Prostate gland (tissue), 2 donors: ENCODE measurements around the gene GNL3. TPM values are rescaled to one million over a fixed set of nuclear protein-coding genes. Genes with fewer than 3 reads are reported as not detected.

ENCODE experiments used
- DNase-seq: peaks from one replicate; pipeline ENCODE4 v3.0.0-alpha.2; 2019; ENCODE audit warnings: low spot score
- H3K27ac ChIP-seq, 2 donors: fragments of 200-600 bp; sonication (generic); 2 replicates each; pipeline ENCODE4 v1.5.1; 2017 to 2019
- H3K27me3 ChIP-seq: fragments of 200-600 bp; sonication (generic); replicated peaks from 2 replicates; pipeline ENCODE4 v1.5.1; 2019; ENCODE audit not compliant: insufficient read depth
- H3K36me3 ChIP-seq, 2 donors: fragments of 200-600 bp; sonication (generic); 1 replicate in 1 of 2; 2 replicates in 1 of 2; pipeline versions ENCODE4 v1.5.1 to v1.8.1; 2017 to 2019
- H3K4me1 ChIP-seq: fragments of 200-600 bp; sonication (generic); replicated peaks from 2 replicates; pipeline ENCODE4 v1.5.1; 2019
- H3K4me3 ChIP-seq, 2 donors: fragments of 200-600 bp; sonication (generic); 2 replicates each; pipeline ENCODE4 v1.5.1; 2017 to 2019
- H3K9me3 ChIP-seq: fragments of 200-600 bp; sonication (generic); 2 replicates; pipeline ENCODE4 v1.5.1; 2017
- POLR2A ChIP-seq: fragments of 450-650 bp; IDR thresholded peaks from one replicate; pipeline ENCODE4 v1.6.1; 2016; ENCODE audit warnings: antibody characterized with exemption, mild to moderate bottlenecking
- POLR2AphosphoS5 ChIP-seq: sonication (generic); formaldehyde crosslinking; IDR thresholded peaks from one replicate; pipeline ENCODE4 v1.6.1; 2017; ENCODE audit warnings: antibody characterized with exemption
- WGBS: methylation state at CpG from one replicate; pipeline ENCODE4 v1.1.5; 2018; 5-methylcytosine and 5-hydroxymethylcytosine counted together
- intact Hi-C: fragments of 100-400 bp; cut with DNase I; formaldehyde crosslinking; loops from one replicate; pipeline ENCODE4 v1.14.2; 2022
- small RNA-seq, 2 donors: library from RNA; depleted of rRNA; stranded (forward); fragments of <200 nt; gene quantifications; one replicate each; pipeline ENCODE3, GENCODE V24; 2016
- total RNA-seq, 2 donors: library from RNA; depleted of rRNA; stranded (reverse); fragments of >200 nt; gene quantifications; one replicate each; pipeline ENCODE4 v1.1.0, GENCODE V29; 2016
- TF ChIP-seq, protein P1 (sequence below), 4 experiments: fragments of 200-600 bp in 2 of 4; fragments of 450-650 bp in 2 of 4; sonication (generic) in 2 of 4; IDR thresholded peaks; 1 replicate in 3 of 4; 2 replicates in 1 of 4; pipeline ENCODE4 v1.5.1; 2016 to 2019; ENCODE audit warnings: antibody characterized with exemption in 4 of 4, mild to moderate bottlenecking in 2 of 4, moderate library complexity in 2 of 4

GNL3 gene
- total RNA-seq, 2 donors from 2014 or later: 50.7 to 116 TPM

DNA sequence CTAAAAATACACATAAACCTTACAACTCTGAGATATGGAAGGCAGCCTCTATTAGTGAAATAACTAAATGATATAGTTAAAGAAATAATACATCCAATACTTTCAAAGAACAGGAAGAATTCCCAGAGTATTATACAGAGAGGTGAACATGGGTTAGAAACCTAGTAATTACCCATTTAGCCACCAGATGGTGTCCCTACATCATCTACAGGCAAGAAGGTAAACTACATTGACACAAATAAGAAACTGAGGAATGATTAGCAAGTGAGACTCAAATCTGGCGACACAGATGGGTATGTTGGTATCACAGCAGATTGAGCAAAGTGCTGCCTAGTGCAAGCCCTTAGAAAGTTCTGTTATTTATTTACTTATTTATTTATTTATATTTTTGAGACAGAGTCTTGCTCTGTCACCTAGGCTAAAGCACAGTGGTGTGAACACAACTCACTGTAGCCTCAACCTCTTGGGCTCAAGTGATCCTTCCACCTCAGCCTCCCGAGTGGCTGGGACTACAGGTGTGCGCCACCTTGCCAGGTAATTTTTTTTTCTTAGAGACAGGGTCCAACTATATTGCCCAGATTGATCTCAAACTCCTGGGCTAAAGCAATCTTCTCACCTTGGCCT is 56.7 kb downstream of the GNL3 start:
- Histone ChIP-seq H3K36me3 (peaks cover 6 to 9% of the 10 kb centered on the region in 2 donors), H3K9me3 (no peaks in the 10 kb centered on the region), H3K27ac (no peak overlapping the region), H3K27me3 (no peaks in the 10 kb centered on the region), H3K4me3 (no peak overlapping the region), H3K4me1 (no peaks in the 10 kb centered on the region)
- no peak for DNase-seq
- intact Hi-C loops: loop anchor here (10.0 kb wide), 1 partner anchor 192 kb away; no protein-coding TSS in a partner anchor
- TF ChIP-seq, protein P1, sequence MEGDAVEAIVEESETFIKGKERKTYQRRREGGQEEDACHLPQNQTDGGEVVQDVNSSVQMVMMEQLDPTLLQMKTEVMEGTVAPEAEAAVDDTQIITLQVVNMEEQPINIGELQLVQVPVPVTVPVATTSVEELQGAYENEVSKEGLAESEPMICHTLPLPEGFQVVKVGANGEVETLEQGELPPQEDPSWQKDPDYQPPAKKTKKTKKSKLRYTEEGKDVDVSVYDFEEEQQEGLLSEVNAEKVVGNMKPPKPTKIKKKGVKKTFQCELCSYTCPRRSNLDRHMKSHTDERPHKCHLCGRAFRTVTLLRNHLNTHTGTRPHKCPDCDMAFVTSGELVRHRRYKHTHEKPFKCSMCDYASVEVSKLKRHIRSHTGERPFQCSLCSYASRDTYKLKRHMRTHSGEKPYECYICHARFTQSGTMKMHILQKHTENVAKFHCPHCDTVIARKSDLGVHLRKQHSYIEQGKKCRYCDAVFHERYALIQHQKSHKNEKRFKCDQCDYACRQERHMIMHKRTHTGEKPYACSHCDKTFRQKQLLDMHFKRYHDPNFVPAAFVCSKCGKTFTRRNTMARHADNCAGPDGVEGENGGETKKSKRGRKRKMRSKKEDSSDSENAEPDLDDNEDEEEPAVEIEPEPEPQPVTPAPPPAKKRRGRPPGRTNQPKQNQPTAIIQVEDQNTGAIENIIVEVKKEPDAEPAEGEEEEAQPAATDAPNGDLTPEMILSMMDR (IDR thresholded peaks at IDR 0.05): peak in 3 of 4 experiments; percentile 38 to 60 (median 52)
- no peak for TF ChIP-seq POLR2A
- 92% methylated on average over 3 of the region's 3 CpGs for WGBS

DNA sequence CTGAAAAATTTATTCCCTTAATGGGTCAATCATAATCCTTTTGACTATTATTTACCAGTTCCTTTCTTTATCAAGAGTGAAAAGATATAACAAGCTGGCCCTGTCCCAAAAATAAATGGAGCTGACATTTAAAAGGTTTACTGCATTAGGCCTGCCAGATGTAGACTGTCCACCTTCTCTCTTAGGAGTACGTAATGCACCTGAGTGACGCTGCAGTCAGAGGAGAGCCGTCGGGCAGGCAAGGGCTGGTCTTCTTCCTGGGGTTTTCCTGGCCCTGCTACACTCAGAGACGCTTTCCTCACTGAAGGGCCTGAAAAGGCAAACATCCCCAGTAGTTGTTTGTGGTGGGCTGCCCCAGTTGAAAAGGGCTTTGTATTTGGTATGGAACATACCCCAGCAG is 57.3 kb downstream of the GNL3 start:
- peak; percentile 35 for TF ChIP-seq POLR2AphosphoS5
- no peak for TF ChIP-seq POLR2A
- TF ChIP-seq, protein P1 (IDR thresholded peaks at IDR 0.05): no peak
- Histone ChIP-seq H3K36me3 (peaks cover 6 to 9% of the 10 kb centered on the region in 2 donors), H3K4me1 (no peaks in the 10 kb centered on the region), H3K4me3 (no peak overlapping the region), H3K27ac (no peak overlapping the region), H3K9me3 (no peaks in the 10 kb centered on the region), H3K27me3 (no peaks in the 10 kb centered on the region)
- WGBS: 63% methylated on average over 5 of the region's 5 CpGs
- intact Hi-C loops: loop anchor here (10.0 kb wide), 1 partner anchor 192 kb away; no protein-coding TSS in a partner anchor
- peak; percentile 12 for DNase-seq

DNA sequence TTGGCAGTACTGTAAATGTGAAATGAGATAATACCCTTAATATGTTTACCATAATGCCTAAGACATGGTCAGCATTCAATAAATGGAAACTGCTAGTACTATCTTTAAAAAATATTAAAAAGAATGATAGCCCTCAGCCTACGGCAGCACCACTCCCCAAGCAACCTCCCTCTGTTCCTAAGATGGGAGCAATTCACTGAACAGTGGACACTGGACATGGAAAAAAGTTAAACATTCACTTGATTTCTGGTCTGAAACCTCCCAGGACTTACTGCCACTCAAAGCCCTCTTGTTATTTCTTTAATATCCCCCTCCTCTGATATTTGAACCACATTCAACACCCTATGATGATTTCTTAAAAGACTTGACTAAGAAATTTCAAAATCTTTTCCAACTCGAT is 57.9 kb downstream of the GNL3 start:
- 92% methylated on average over 2 of the region's 2 CpGs for WGBS
- no peak for TF ChIP-seq POLR2AphosphoS5
- TF ChIP-seq POLR2A: no peak
- TF ChIP-seq, protein P1 (IDR thresholded peaks at IDR 0.05): no peak
- H3K4me1 ChIP-seq: no peaks in the 10 kb centered on the region
- no peak overlapping the region for H3K27ac ChIP-seq
- no peak for DNase-seq
- H3K9me3 ChIP-seq: no peaks in the 10 kb centered on the region
- intact Hi-C loops: loop anchor here (10.0 kb wide), 1 partner anchor 191 kb away; no protein-coding TSS in a partner anchor
- peaks cover 6 to 11% of the 10 kb centered on the region in 2 donors for H3K36me3 ChIP-seq
- H3K4me3 ChIP-seq: no peak overlapping the region
- H3K27me3 ChIP-seq: no peaks in the 10 kb centered on the region

Small RNA genes within 50 kb of the gene (small RNA-seq; reads per million reads assigned to genes)
- gene AC006254.2 (0 reads per million in 2 donors), gene RF00569 (5,306 to 7,061 reads per million in 2 donors), gene RF01183 (0 reads per million in 2 donors), gene SNORD19 (0.09 to 0.20 reads per million in 2 donors), gene SNORD19B (0 reads per million in 2 donors), gene SNORD69 (4,493 to 5,538 reads per million in 2 donors)

Other genes with a start within 250 kb of the GNL3 start
- 1 to 10 TPM; 3.5 to 7.6 TPM for gene SEMA3G, start 240.9 kb upstream of the GNL3 start, total RNA-seq
- 100 to 1,000 TPM in 1 of 2 donors, 1 to 10 TPM in 1; 2.7 to 109 TPM for gene TNNC1, start 232.0 kb upstream of the GNL3 start, total RNA-seq
- 100 to 1,000 TPM; 107 to 277 TPM for gene NISCH, start 230.4 kb upstream of the GNL3 start, total RNA-seq
- gene STAB1, start 190.7 kb upstream of the GNL3 start, total RNA-seq: 10 to 100 TPM; 21.8 to 68.6 TPM
- gene NT5DC2, start 152.2 kb upstream of the GNL3 start, total RNA-seq: 100 to 1,000 TPM in 1 of 2 donors, 10 to 100 TPM in 1; 70.8 to 117 TPM
- 10 to 100 TPM in 1 of 2 donors, 1 to 10 TPM in 1; 3.0 to 16.5 TPM for gene UQCC5, start 149.4 kb upstream of the GNL3 start, total RNA-seq
- 10 to 100 TPM; 72.5 to 77.5 TPM for gene PBRM1, start 119 bp upstream of the GNL3 start, total RNA-seq
- gene GLT8D1, start 19.8 kb downstream of the GNL3 start, total RNA-seq: 10 to 100 TPM; 68.1 to 71.3 TPM
- 100 to 1,000 TPM; 144 to 296 TPM for gene SPCS1, start 20.1 kb downstream of the GNL3 start, total RNA-seq
- 10 to 100 TPM; 24.5 to 49.9 TPM for gene NEK4, start 84.9 kb downstream of the GNL3 start, total RNA-seq
- 1 to 10 TPM in 1 of 2 donors, not detected in 1; 3.5 TPM for gene ITIH1, start 91.6 kb downstream of the GNL3 start, total RNA-seq
- 1 to 10 TPM in 1 of 2 donors, under 1 TPM in 1; 0.46 to 9.6 TPM for gene ITIH3, start 108.8 kb downstream of the GNL3 start, total RNA-seq
- gene ITIH4, start 144.6 kb downstream of the GNL3 start, total RNA-seq: 1 to 10 TPM; 4.9 to 5.5 TPM
- gene MUSTN1, start 149.0 kb downstream of the GNL3 start, total RNA-seq: 10 to 100 TPM; 10.5 to 14.4 TPM
- 10 to 100 TPM in 1 of 2 donors, 1 to 10 TPM in 1; 7.2 to 20.5 TPM for gene STIMATE, start 211.5 kb downstream of the GNL3 start, total RNA-seq